Endothelial cell of umbilical vein (primary cell): ENCODE data around the gene WNK4. TPM values are rescaled to one million over a fixed set of nuclear protein-coding genes. Genes with fewer than 3 reads are reported as not detected.
A peak's percentile ranks its signal among the peaks of the same experiment; 100 is the strongest.

Source experiments
- BruUV-seq: library from RNA; stranded (reverse); fragments of 400-500 nt; replicated peaks from 2 replicates; lab custom pipeline; 2021; lab: Mats Ljungman, UMichigan
- CTCF ChIA-PET: fragments of 300-600, 350-600 bp; sonication (Branson Sonifier 250); formaldehyde crosslinking; loops from one replicate; lab custom pipeline; 2021; ENCODE audit warnings: antibody characterized with exemption, inconsistent platforms; lab: Charles Lee
- POLR2A ChIA-PET: fragments of 300-600, 350-600 bp; sonication (Branson Sonifier 250); formaldehyde crosslinking; loops from one replicate; lab custom pipeline; 2021; ENCODE audit warnings: antibody characterized with exemption, inconsistent platforms; lab: Charles Lee
- DNase-seq: peaks from one replicate; pipeline ENCODE4 v3.0.0-alpha.2; 2011; ENCODE audit warnings: low read depth, low spot score
- FAIRE-seq: peaks from 2 replicates; lab custom pipeline; 2011; peaks lifted over from hg19 to GRCh38; lab: Jason Lieb, UNC
- H2AFZ ChIP-seq: 2 replicates; pipeline ENCODE4 v1.6.0; 2012; ENCODE audit warnings: low read depth, low read length, control low read depth, inconsistent platforms
- H3K27ac ChIP-seq: 2 replicates; pipeline ENCODE4 v1.5.1; 2011; ENCODE audit warnings: low read depth, mild to moderate bottlenecking, control low read depth, low read length, moderate library complexity; ENCODE audit not compliant: insufficient read depth
- H3K27me3 ChIP-seq, 2 experiments: 2 replicates each; pipeline versions ENCODE4 v1.6.0 to v1.6.1; 2011; ENCODE audit warnings: low read length in 2 of 2, mixed read lengths in 1 of 2; ENCODE audit not compliant: control insufficient read depth in 2 of 2, insufficient read depth in 2 of 2
- H3K36me3 ChIP-seq, 2 experiments: 2 replicates in 1 of 2; 3 replicates in 1 of 2; pipeline ENCODE4 v1.5.1; 2011; ENCODE audit warnings: low read length in 2 of 2, mild to moderate bottlenecking in 1 of 2, moderate library complexity in 1 of 2; ENCODE audit not compliant: control insufficient read depth in 2 of 2, insufficient read depth in 2 of 2; ENCODE audit errors: extremely low read depth in 1 of 2
- H3K4me1 ChIP-seq: 3 replicates; pipeline ENCODE4 v1.5.1; 2011; ENCODE audit warnings: mild to moderate bottlenecking, low read length; ENCODE audit not compliant: control insufficient read depth, insufficient read depth; ENCODE audit errors: extremely low read depth
- H3K4me2 ChIP-seq: 2 replicates; pipeline ENCODE4 v1.6.1; 2011; ENCODE audit warnings: low read length, control low read depth, mixed read lengths; ENCODE audit not compliant: insufficient read depth
- H3K4me3 ChIP-seq, 3 experiments: fragments of 200-600 bp in 1 of 3; sonication (generic), shearing (Covaris generic) in 1 of 3; replicated peaks in 1 of 3; 2 replicates each; pipeline ENCODE4 v1.5.1; 2011 to 2016; ENCODE audit warnings: control low read depth in 3 of 3, low read length in 3 of 3, mild to moderate bottlenecking in 2 of 3, inconsistent platforms in 1 of 3, low read depth in 1 of 3, moderate library complexity in 1 of 3; ENCODE audit not compliant: insufficient read depth in 1 of 3
- H3K79me2 ChIP-seq: 2 replicates; pipeline ENCODE4 v1.6.0; 2012; ENCODE audit warnings: low read length, inconsistent platforms; ENCODE audit not compliant: control insufficient read depth, insufficient read depth
- H3K9ac ChIP-seq: replicated peaks from 2 replicates; pipeline ENCODE3; 2011; ENCODE audit warnings: low read length, control low read depth; ENCODE audit not compliant: insufficient read depth; ENCODE audit errors: extremely low read depth
- H3K9me1 ChIP-seq: replicated peaks from 3 replicates; pipeline ENCODE4 v1.6.0; 2011; ENCODE audit warnings: mild to moderate bottlenecking, low read length; ENCODE audit not compliant: control insufficient read depth, insufficient read depth; ENCODE audit errors: extremely low read depth
- H3K9me3 ChIP-seq: replicated peaks from 2 replicates; pipeline ENCODE4 v1.5.1; 2012; ENCODE audit warnings: low read length, inconsistent platforms; ENCODE audit not compliant: control insufficient read depth, insufficient read depth
- H4K20me1 ChIP-seq: replicated peaks from 2 replicates; pipeline ENCODE3; 2011; ENCODE audit warnings: mild to moderate bottlenecking, low read length; ENCODE audit not compliant: control insufficient read depth, insufficient read depth; ENCODE audit errors: extremely low read depth
- CTCF ChIP-seq, 2 donors: IDR thresholded peaks; 1 replicate in 1 of 2; 2 replicates in 1 of 2; pipeline ENCODE4 v1.5.1; 2011; ENCODE audit warnings: low read length in 2 of 2, mild to moderate bottlenecking in 2 of 2, moderate library complexity in 2 of 2, control low read depth in 1 of 2, inconsistent platforms in 1 of 2, low read depth in 1 of 2; ENCODE audit not compliant: insufficient read depth in 1 of 2; ENCODE audit errors: extremely low read depth in 1 of 2
- EZH2 ChIP-seq: IDR thresholded peaks from 2 replicates; pipeline ENCODE4 v1.6.1; 2012; ENCODE audit warnings: borderline replicate concordance, low read depth, mild to moderate bottlenecking, moderate library complexity, low read length, inconsistent platforms; ENCODE audit not compliant: severe bottlenecking
- FOS ChIP-seq: IDR thresholded peaks from 2 replicates; pipeline ENCODE4 v1.6.1; 2011; ENCODE audit warnings: mild to moderate bottlenecking, low read length, moderate library complexity, borderline replicate concordance; ENCODE audit not compliant: insufficient read depth
- GATA2 ChIP-seq: IDR thresholded peaks from 2 replicates; pipeline ENCODE4 v1.7.0; 2011; ENCODE audit warnings: low read depth, mild to moderate bottlenecking, moderate library complexity, mixed read lengths, low read length; ENCODE audit not compliant: insufficient read length, insufficient read depth
- JUN ChIP-seq: IDR thresholded peaks from 2 replicates; pipeline ENCODE4 v1.6.1; 2011; ENCODE audit warnings: borderline replicate concordance, low read depth; ENCODE audit not compliant: insufficient read length, insufficient read depth
- MYC ChIP-seq: IDR thresholded peaks from one replicate; pipeline ENCODE4 v1.6.1; 2011; ENCODE audit warnings: mild to moderate bottlenecking, low read depth, low read length
- POLR2A ChIP-seq: IDR thresholded peaks from 2 replicates; pipeline ENCODE4 v1.6.1; 2012; ENCODE audit warnings: low read depth, mild to moderate bottlenecking, control low read depth, low read length
- POLR2AphosphoS5 ChIP-seq: IDR thresholded peaks from 2 replicates; pipeline ENCODE4 v1.6.1; 2012; ENCODE audit warnings: low read depth, mild to moderate bottlenecking, control low read depth, low read length, moderate library complexity; ENCODE audit not compliant: insufficient read depth
- dilution Hi-C: fragments of 300-500 bp; cut with MboI; formaldehyde crosslinking; loops from one replicate; pipeline ENCODE4 v1.15.0; 2019; ENCODE audit warnings: low sequenced_read_pairs; ENCODE audit not compliant: extremely low pct_ligation_motif_present
- intact Hi-C: fragments of 100-400 bp; cut with micrococcal nuclease; formaldehyde crosslinking; loops from one replicate; pipeline ENCODE4 v1.10.0; 2022
- polyA plus RNA-seq, 4 experiments: library from polyadenylated mRNA; depleted of rRNA in 3 of 4; stranded (reverse) in 3 of 4; unstranded in 1 of 4; fragments of >200 nt; gene quantifications; 2 replicates each; pipeline versions ENCODE4 v1.2.1 to v1.2.3, GENCODE V29; 2011 to 2012; ENCODE audit warnings: missing spikeins in 1 of 4
- total RNA-seq: library from RNA; stranded (reverse); gene quantifications from 2 replicates; pipeline ENCODE4 v1.2.3, GENCODE V29; 2021
- TF ChIP-seq, protein P1 (sequence below): IDR thresholded peaks from 2 replicates; pipeline ENCODE4 v1.6.1; 2011; ENCODE audit not compliant: insufficient read depth, insufficient read length

Gene WNK4
- total and polyA plus RNA-seq, 2 donors (not counting 3 experiments of a cell fraction or from before 2014, with no cell fraction given): 0.84 to 1.9 TPM

DNA sequence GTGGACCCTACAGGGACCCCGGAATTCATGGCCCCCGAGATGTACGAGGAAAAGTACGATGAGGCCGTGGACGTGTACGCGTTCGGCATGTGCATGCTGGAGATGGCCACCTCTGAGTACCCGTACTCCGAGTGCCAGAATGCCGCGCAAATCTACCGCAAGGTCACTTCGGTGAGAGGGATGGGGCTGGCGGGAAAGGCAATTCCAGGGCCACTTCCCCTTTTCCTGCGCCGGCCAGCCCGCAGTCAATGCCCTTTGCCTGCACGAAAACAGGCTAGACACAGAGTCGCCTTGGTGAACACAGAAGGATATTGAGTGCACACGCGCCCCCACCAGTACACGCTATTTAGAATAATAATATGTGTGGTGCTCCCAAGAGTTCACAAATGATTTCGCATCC is 4.0 kb downstream of the WNK4 start:
- ChIA-PET POLR2A (no interaction called here), CTCF (interaction anchor here (1.3 kb wide), 1 partner anchor 21 kb away, joined by 3 read pairs; no protein-coding TSS in a partner anchor)
- BruUV-seq: no TSS peak
- Histone ChIP-seq H3K9me3 (no peaks in the 10 kb centered on the region), H3K4me3 (no peak overlapping the region), H3K27ac (no peak overlapping the region), H4K20me1 (no peaks in the 10 kb centered on the region), H3K9me1 (no peaks in the 10 kb centered on the region), H3K27me3 (peaks cover 16% of the 10 kb centered on the region in 2 experiments), H3K4me2 (no peak overlapping the region), H3K4me1 (peaks cover 35% of the 10 kb centered on the region), H3K36me3 (no peaks in the 10 kb centered on the region), H2AFZ (no peak overlapping the region), H3K79me2 (no peaks in the 10 kb centered on the region), H3K9ac (no peak overlapping the region)
- intact Hi-C loops (loop anchor here (5.0 kb wide), 1 partner anchor 107 kb away; the partner anchor contains the start of gene PLEKHH3), dilution Hi-C loops (no loop called here)
- DNase-seq (no peak), FAIRE-seq (peak; percentile 63)
- TF ChIP-seq, protein P1, sequence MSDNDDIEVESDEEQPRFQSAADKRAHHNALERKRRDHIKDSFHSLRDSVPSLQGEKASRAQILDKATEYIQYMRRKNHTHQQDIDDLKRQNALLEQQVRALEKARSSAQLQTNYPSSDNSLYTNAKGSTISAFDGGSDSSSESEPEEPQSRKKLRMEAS: no peak
- TF ChIP-seq FOS (no peak), POLR2AphosphoS5 (no peak), CTCF (IDR thresholded peaks at IDR 0.05; ENCODE audit: extremely low read depth in 1 of 2, insufficient read depth in 1 of 2, low read depth in 1 of 2, low read length in 2 of 2) (no peak), JUN (no peak), EZH2 (no peak), MYC (no peak), POLR2A (no peak), GATA2 (no peak)
